Measurements from ENCODE around the gene EFS. TPM values are rescaled to one million over a fixed set of nuclear protein-coding genes. Genes with fewer than 3 reads are reported as not detected.

EFS gene
- total RNA-seq, 1 donor: 10.8 TPM

DNA sequence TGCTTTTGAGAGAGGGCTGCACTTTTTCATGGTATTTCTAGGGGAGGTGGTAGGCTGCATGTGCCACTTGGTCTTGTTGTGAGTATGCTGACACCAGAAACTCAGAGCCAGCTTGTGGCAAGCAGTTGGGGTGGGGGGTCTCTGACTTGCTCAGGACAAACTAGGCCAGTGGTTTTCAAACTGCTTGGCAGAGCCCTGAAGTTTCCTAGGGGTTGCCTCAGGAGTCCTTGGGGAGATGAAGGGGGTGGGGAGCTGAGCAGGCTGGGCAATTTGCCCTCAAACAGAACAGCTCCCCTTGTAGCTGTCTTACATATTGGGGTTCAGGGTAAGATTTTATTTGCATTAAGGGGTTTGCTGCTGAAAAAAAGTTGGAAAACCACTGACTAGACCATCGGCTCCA, 54.4 kb downstream of the EFS start:
- DNase-seq (ENCODE audit: low read depth): no peak
- no peak overlapping the region for H3K4me3 ChIP-seq (ENCODE audit: low read depth, low read length)
- TF ChIP-seq, protein P1, sequence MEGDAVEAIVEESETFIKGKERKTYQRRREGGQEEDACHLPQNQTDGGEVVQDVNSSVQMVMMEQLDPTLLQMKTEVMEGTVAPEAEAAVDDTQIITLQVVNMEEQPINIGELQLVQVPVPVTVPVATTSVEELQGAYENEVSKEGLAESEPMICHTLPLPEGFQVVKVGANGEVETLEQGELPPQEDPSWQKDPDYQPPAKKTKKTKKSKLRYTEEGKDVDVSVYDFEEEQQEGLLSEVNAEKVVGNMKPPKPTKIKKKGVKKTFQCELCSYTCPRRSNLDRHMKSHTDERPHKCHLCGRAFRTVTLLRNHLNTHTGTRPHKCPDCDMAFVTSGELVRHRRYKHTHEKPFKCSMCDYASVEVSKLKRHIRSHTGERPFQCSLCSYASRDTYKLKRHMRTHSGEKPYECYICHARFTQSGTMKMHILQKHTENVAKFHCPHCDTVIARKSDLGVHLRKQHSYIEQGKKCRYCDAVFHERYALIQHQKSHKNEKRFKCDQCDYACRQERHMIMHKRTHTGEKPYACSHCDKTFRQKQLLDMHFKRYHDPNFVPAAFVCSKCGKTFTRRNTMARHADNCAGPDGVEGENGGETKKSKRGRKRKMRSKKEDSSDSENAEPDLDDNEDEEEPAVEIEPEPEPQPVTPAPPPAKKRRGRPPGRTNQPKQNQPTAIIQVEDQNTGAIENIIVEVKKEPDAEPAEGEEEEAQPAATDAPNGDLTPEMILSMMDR (IDR thresholded peaks at IDR 0.05; ENCODE audit: insufficient read depth, low read length): no peak

DNA sequence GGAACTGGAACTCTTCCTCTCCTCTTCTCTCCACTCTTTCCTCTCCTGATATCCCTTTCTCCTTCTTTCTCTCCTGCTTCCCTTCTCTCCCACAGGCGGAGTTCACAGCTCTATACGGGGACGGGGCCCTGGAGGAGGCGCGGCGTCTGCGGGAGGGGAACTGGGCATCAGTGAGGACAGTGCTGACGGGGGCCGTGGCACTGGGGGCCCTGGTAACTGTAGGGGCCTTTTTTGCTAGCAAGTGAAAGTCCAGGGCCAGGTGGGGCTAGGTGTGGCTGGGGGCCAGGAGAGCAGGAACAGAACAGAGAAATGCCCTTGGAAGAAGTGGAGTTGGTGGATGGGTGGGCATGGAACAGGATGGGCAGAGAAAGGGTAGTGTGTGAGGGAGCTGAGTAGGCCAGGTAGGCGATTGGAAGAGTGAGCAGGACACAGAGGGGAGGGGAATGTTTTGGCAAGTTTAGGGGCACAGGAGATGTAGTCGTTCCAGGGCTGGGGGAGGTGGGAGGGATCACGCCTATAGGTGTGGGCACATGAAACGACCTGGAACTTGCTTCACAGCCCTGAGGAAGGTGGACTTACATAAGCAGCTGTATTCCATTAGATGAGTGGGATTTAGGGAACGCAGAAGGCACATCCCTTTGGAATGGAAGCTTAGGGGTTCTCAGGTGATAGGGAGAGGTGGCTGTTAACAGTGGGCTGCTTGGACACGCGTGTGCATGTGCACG, 56.1 kb downstream of the EFS start:
- DNase-seq (ENCODE audit: low read depth): no peak
- TF ChIP-seq, protein P1 (IDR thresholded peaks at IDR 0.05; ENCODE audit: insufficient read depth, low read length): no peak
- peak overlapping the region; percentile 95 for H3K4me3 ChIP-seq (ENCODE audit: low read depth, low read length)

DNA sequence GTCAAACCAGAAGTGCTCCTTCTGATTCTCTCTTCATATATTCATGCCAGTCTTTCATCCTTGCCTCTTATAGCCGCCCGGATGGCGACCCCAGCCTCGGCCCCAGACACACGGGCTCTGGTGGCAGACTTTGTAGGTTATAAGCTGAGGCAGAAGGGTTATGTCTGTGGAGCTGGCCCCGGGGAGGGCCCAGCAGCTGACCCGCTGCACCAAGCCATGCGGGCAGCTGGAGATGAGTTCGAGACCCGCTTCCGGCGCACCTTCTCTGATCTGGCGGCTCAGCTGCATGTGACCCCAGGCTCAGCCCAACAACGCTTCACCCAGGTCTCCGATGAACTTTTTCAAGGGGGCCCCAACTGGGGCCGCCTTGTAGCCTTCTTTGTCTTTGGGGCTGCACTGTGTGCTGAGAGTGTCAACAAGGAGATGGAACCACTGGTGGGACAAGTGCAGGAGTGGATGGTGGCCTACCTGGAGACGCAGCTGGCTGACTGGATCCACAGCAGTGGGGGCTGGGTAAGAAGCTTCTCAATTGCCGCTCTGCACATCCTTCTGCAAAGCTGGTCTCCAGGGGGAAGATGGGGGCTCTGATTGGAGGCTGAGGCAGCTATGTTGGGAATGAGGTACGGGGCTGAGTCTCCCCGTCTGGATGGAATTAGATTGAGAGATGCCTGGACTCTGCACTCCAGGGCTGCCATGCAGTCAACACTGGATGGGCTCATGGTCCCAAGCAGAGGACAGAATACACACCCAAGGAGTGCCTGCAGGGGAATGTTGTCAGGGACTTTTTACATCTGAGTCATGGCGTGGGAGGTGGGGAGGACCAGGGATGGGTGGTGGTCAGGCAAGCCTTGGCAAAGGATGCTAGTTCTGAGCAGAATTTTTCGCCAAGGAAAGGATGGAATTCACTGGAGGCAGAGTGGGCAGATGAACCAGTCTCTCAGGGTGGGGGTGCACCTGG, 57.0 kb downstream of the EFS start:
- TF ChIP-seq, protein P1 (IDR thresholded peaks at IDR 0.05; ENCODE audit: insufficient read depth, low read length): no peak
- DNase-seq (ENCODE audit: low read depth): peak; percentile 47
- peak overlapping the region; percentile 95 for H3K4me3 ChIP-seq (ENCODE audit: low read depth, low read length)

DNA sequence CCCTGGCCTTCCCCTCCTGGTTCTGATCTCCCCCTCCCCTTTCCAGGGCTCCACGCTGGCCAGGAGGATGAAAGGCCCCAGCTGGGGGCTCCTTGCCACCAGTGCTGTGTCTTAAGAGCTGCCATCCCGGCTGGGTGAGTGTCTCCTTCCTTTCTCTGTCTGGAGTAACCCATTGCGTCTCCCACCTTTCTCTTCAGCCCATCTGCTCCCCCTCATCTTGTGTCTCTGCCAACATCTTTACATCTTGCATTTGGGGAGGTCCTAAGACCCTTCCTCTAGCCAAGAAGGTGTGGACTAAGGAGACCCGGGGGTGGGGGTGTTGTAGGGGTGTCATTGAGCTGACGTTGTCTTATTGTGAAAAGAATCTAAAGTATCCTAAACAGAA, 57.8 kb downstream of the EFS start:
- no peak for DNase-seq (ENCODE audit: low read depth)
- H3K4me3 ChIP-seq (ENCODE audit: low read depth, low read length): peak overlapping the region; percentile 95
- TF ChIP-seq, protein P1 (IDR thresholded peaks at IDR 0.05; ENCODE audit: insufficient read depth, low read length): no peak

DNA sequence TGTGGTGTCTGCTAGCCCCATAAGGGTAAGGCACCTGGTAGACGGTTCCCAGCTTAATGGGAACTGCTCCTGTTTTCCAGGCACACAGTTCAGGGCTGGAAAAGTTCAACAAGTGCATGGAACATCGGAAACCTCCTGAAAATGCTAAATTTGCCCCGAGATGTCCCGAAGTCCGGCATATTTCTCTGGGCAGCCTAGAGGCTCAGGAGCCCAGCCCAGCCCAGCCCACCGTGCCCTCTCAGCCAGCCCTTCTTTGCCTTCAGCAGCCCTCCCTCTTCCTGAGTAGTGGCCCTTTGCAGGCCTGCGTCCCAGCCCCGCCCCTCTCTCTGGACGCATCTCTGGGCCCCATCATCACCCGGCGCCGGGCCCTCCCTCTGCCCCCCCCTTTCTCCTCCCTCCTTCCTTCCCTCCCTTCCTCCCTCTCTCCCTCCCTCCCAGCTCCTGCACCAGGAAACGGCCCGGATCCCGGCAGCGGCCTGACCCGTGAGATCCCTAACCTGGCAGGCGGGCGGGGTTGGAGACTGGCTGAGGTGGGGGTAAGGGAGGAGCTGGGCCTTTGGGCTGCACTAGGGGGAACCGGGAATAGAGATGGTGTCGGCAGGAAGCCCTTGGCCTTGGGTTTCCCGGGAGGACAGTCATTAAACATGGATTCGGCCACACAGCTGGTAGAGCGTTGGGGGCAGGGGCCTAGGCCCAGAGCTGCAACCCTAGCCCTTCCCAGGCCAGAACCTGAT, 58.4 kb downstream of the EFS start, which contains the start of gene BCL2L2:
Gene BCL2L2, plus strand, starts transcription at position 422 of the 734 bp plus-strand sequence. CDS start 935 bp downstream, outside the sequence.
- DNase-seq (ENCODE audit: low read depth): peak; percentile 84
- H3K4me3 ChIP-seq (ENCODE audit: low read depth, low read length): peak within 1 kb of the TSS; percentile 95
- TF ChIP-seq, protein P1 (IDR thresholded peaks at IDR 0.05; ENCODE audit: insufficient read depth, low read length): no peak

Small RNA genes lying within 50 kb of the gene (small RNA-seq; reads per million reads assigned to genes)
- not detected for gene MIR208A

Other genes with a start within 250 kb of the EFS start
- not detected in 2 replicates for gene CEBPE, start 245.9 kb downstream of the EFS start, total RNA-seq (ENCODE audit: low replicate concordance)
- gene SLC7A8, start 181.5 kb downstream of the EFS start, total RNA-seq (ENCODE audit: low replicate concordance): 11.7 and 37.5 TPM in 2 replicates
- not detected in 2 replicates for gene RNF212B, start 127.2 kb downstream of the EFS start, total RNA-seq (ENCODE audit: low replicate concordance)
- 7.0 and 7.5 TPM in 2 replicates for gene HOMEZ, start 79.0 kb downstream of the EFS start, total RNA-seq (ENCODE audit: low replicate concordance)
- 6.6 and 10.9 TPM in 2 replicates for gene PPP1R3E, start 62.3 kb downstream of the EFS start, total RNA-seq (ENCODE audit: low replicate concordance)
- gene BCL2L2, start 58.3 kb downstream of the EFS start, total RNA-seq (ENCODE audit: low replicate concordance): 18.5 and 19.9 TPM in 2 replicates
- gene PABPN1, start 43.7 kb downstream of the EFS start, total RNA-seq (ENCODE audit: low replicate concordance): 44.8 and 53.4 TPM in 2 replicates
- gene SLC22A17, start 12.3 kb downstream of the EFS start, total RNA-seq (ENCODE audit: low replicate concordance): 9.6 and 13.4 TPM in 2 replicates
- gene IL25, start 7.6 kb upstream of the EFS start, total RNA-seq (ENCODE audit: low replicate concordance): not detected in 2 replicates
- gene CMTM5, start 11.9 kb upstream of the EFS start, total RNA-seq (ENCODE audit: low replicate concordance): 0.49 TPM in 1 of 2 replicates, not detected in the other
- gene MYH6, start 43.1 kb upstream of the EFS start, total RNA-seq (ENCODE audit: low replicate concordance): not detected in 2 replicates
- not detected in 2 replicates for gene MYH7, start 70.5 kb upstream of the EFS start, total RNA-seq (ENCODE audit: low replicate concordance)
- gene NGDN, start 104.5 kb upstream of the EFS start, total RNA-seq (ENCODE audit: low replicate concordance): 31.5 and 73.5 TPM in 2 replicates
- gene ZFHX2, start 186.6 kb upstream of the EFS start, total RNA-seq (ENCODE audit: low replicate concordance): 0.36 and 0.41 TPM in 2 replicates
- 22.3 and 26.8 TPM in 2 replicates for gene THTPA, start 191.1 kb upstream of the EFS start, total RNA-seq (ENCODE audit: low replicate concordance)
- 4.0 and 4.3 TPM in 2 replicates for gene AP1G2, start 202.6 kb upstream of the EFS start, total RNA-seq (ENCODE audit: low replicate concordance)
- not detected in 2 replicates for gene JPH4, start 213.6 kb upstream of the EFS start, total RNA-seq (ENCODE audit: low replicate concordance)

Measured in fibroblast of the aortic adventitia (primary cell).